ENCODE measurements around the gene S100A1. TPM values are rescaled to one million over a fixed set of nuclear protein-coding genes. Genes with fewer than 3 reads are reported as not detected.
"Not testable (repeated sequence)": the region's sequence is repeated elsewhere in the genome, so short reads cannot be mapped to it uniquely, and the experiment has no call there.

The S100A1 gene
- total and polyA plus RNA-seq, 2 experiments from 2014 or later, result 1.3 to 2.7 TPM

- H3K36me3 ChIP-seq (replicated peaks; ENCODE audit: insufficient read depth, low read depth), result no peaks in the 10 kb centered on the region
- no peak for TF ChIP-seq CTCF (IDR thresholded peaks at IDR 0.05; ENCODE audit: poor library complexity)
- TF ChIP-seq EZH2 (IDR thresholded peaks at IDR 0.05; ENCODE audit: borderline replicate concordance), result no peak
- TF ChIP-seq EZH2phosphoT487 (IDR thresholded peaks at IDR 0.05; ENCODE audit: low read depth, severe bottlenecking, unreplicated experiment), result no peak
- no peaks in the 10 kb centered on the region for H3K9me2 ChIP-seq (replicated peaks; ENCODE audit: insufficient read depth)
- no peaks in the 10 kb centered on the region for H3K27me3 ChIP-seq
- WGBS (ENCODE audit: low lambda C conversion rate, missing lambda C conversion rate), result 92% methylated on average over 2 of the region's 2 CpGs
- no peaks in the 10 kb centered on the region for H4K20me1 ChIP-seq (ENCODE audit: insufficient read depth, poor library complexity, severe bottlenecking)
- H3K9me3 ChIP-seq (ENCODE audit: low read depth), result no peaks in the 10 kb centered on the region
- no peak for DNase-seq (ENCODE audit: low spot score)
- no peak overlapping the region for H3K4me2 ChIP-seq
- H3K4me1 ChIP-seq (ENCODE audit: insufficient read depth), result no peaks in the 10 kb centered on the region
- no peak overlapping the region for H3K27ac ChIP-seq
- no peaks in the 10 kb centered on the region for H3K79me2 ChIP-seq
- no peak overlapping the region for H2AFZ ChIP-seq
- no peak overlapping the region for H3K4me3 ChIP-seq
Observed at GRCh38 chr1:153583976-153584375, 44.3 kb upstream of the S100A1 start.

- Histone ChIP-seq H3K9me3 (ENCODE audit: low read depth) (no peaks in the 10 kb centered on the region), H3K4me3 (no peak overlapping the region), H3K36me3 (replicated peaks; ENCODE audit: insufficient read depth, low read depth) (no peaks in the 10 kb centered on the region), H3K4me2 (no peak overlapping the region), H4K20me1 (ENCODE audit: insufficient read depth, poor library complexity, severe bottlenecking) (no peaks in the 10 kb centered on the region), H3K27ac (no peak overlapping the region), H3K9me2 (replicated peaks; ENCODE audit: insufficient read depth) (no peaks in the 10 kb centered on the region), H3K79me2 (no peaks in the 10 kb centered on the region), H2AFZ (no peak overlapping the region), H3K4me1 (ENCODE audit: insufficient read depth) (no peaks in the 10 kb centered on the region), H3K27me3 (no peaks in the 10 kb centered on the region)
- TF ChIP-seq EZH2phosphoT487 (IDR thresholded peaks at IDR 0.05; ENCODE audit: low read depth, severe bottlenecking, unreplicated experiment) (no peak), EZH2 (IDR thresholded peaks at IDR 0.05; ENCODE audit: borderline replicate concordance) (no peak), CTCF (IDR thresholded peaks at IDR 0.05; ENCODE audit: poor library complexity) (no peak)
- WGBS (ENCODE audit: low lambda C conversion rate, missing lambda C conversion rate), result 64% methylated on average over 1 of the region's 1 CpG
- DNase-seq (ENCODE audit: low spot score), result no peak
Observed at GRCh38 chr1:153585006-153585405, 43.2 kb upstream of the S100A1 start.

GRCh38 chr1:153586347-153586746, 41.9 kb upstream of the S100A1 start:
- Histone ChIP-seq H3K4me2 (no peak overlapping the region), H4K20me1 (ENCODE audit: insufficient read depth, poor library complexity, severe bottlenecking) (no peaks in the 10 kb centered on the region), H3K27ac (no peak overlapping the region), H3K36me3 (replicated peaks; ENCODE audit: insufficient read depth, low read depth) (no peaks in the 10 kb centered on the region), H3K4me1 (ENCODE audit: insufficient read depth) (no peaks in the 10 kb centered on the region), H3K9me3 (ENCODE audit: low read depth) (no peaks in the 10 kb centered on the region), H2AFZ (no peak overlapping the region), H3K79me2 (no peaks in the 10 kb centered on the region), H3K9me2 (replicated peaks; ENCODE audit: insufficient read depth) (no peaks in the 10 kb centered on the region), H3K27me3 (no peaks in the 10 kb centered on the region), H3K4me3 (no peak overlapping the region)
- TF ChIP-seq EZH2 (IDR thresholded peaks at IDR 0.05; ENCODE audit: borderline replicate concordance), result no peak
- TF ChIP-seq CTCF (IDR thresholded peaks at IDR 0.05; ENCODE audit: poor library complexity), result no peak
- DNase-seq (ENCODE audit: low spot score), result no peak
- 32% methylated on average over 1 of the region's 1 CpG for WGBS (ENCODE audit: low lambda C conversion rate, missing lambda C conversion rate)

GRCh38 chr1:153587314-153587713, 40.9 kb upstream of the S100A1 start:
- H3K79me2 ChIP-seq, result no peaks in the 10 kb centered on the region
- WGBS (ENCODE audit: low lambda C conversion rate, missing lambda C conversion rate), result 42% methylated on average over 5 of the region's 5 CpGs
- H2AFZ ChIP-seq, result no peak overlapping the region

GRCh38 chr1:153588033-153588432, 40.2 kb upstream of the S100A1 start:
- 92% methylated on average over 10 of the region's 10 CpGs for WGBS (ENCODE audit: low lambda C conversion rate, missing lambda C conversion rate)
- H3K4me3 ChIP-seq; H3K79me2 ChIP-seq; H3K4me2 ChIP-seq; H3K9me2 ChIP-seq (replicated peaks; ENCODE audit: insufficient read depth); H3K4me1 ChIP-seq (ENCODE audit: insufficient read depth); DNase-seq (ENCODE audit: low spot score); H3K9me3 ChIP-seq (ENCODE audit: low read depth); H3K27me3 ChIP-seq; H2AFZ ChIP-seq; H3K27ac ChIP-seq; H3K36me3 ChIP-seq (replicated peaks; ENCODE audit: insufficient read depth, low read depth); H4K20me1 ChIP-seq (ENCODE audit: insufficient read depth, poor library complexity, severe bottlenecking): not testable (repeated sequence)

More at GRCh38 chr1:153587314-153587713, 40.9 kb upstream of the S100A1 start:
- TF ChIP-seq EZH2 (IDR thresholded peaks at IDR 0.05; ENCODE audit: borderline replicate concordance) (no peak), CTCF (IDR thresholded peaks at IDR 0.05; ENCODE audit: poor library complexity) (no peak), EZH2phosphoT487 (IDR thresholded peaks at IDR 0.05; ENCODE audit: low read depth, severe bottlenecking, unreplicated experiment) (no peak)
- no peaks in the 10 kb centered on the region for H3K27me3 ChIP-seq
- H4K20me1 ChIP-seq (ENCODE audit: insufficient read depth, poor library complexity, severe bottlenecking), result no peaks in the 10 kb centered on the region
- no peak for DNase-seq (ENCODE audit: low spot score)
- H3K9me3 ChIP-seq (ENCODE audit: low read depth), result no peaks in the 10 kb centered on the region
- no peaks in the 10 kb centered on the region for H3K9me2 ChIP-seq (replicated peaks; ENCODE audit: insufficient read depth)
- no peaks in the 10 kb centered on the region for H3K4me1 ChIP-seq (ENCODE audit: insufficient read depth)
- H3K36me3 ChIP-seq (replicated peaks; ENCODE audit: insufficient read depth, low read depth), result no peaks in the 10 kb centered on the region
- H3K4me2 ChIP-seq, result no peak overlapping the region
- H3K4me3 ChIP-seq, result no peak overlapping the region
- no peak overlapping the region for H3K27ac ChIP-seq
